HepG2 (cell line): ENCODE results near the gene GATA1.

Experiments used
- CHD2 ChIP-seq: IDR thresholded peaks from 2 replicates; pipeline ENCODE4 v1.6.1; 2011; ENCODE audit warnings: low read depth, low read length, improper control_type of control experiment
- MTF2 ChIP-seq: sonication (generic); formaldehyde crosslinking; IDR thresholded peaks from 2 replicates; pipeline ENCODE4 v1.5.0; 2020; ENCODE audit warnings: missing genetic modification reagents, borderline replicate concordance
- TAF15 ChIP-seq: fragments of 200-400 bp; formaldehyde crosslinking; IDR thresholded peaks from one replicate; pipeline ENCODE4 v1.6.1; 2018; ENCODE audit warnings: mild to moderate bottlenecking, low read depth, low read length; ENCODE audit not compliant: poor library complexity, severe bottlenecking
- ZBTB7A ChIP-seq: sonication (generic); formaldehyde crosslinking; IDR thresholded peaks from 2 replicates; pipeline ENCODE4 v1.8.0; 2022; ENCODE audit warnings: mild to moderate bottlenecking, missing genetic modification reagents
- ZNF24 ChIP-seq: fragments of 450-650 bp; IDR thresholded peaks from 2 replicates; pipeline ENCODE4 v1.6.1; 2017; ENCODE audit warnings: antibody characterized with exemption, mild to moderate bottlenecking
- TF ChIP-seq, protein P1 (sequence below): sonication (generic); formaldehyde crosslinking; IDR thresholded peaks from 2 replicates; pipeline ENCODE4 v1.4.0; 2020; ENCODE audit warnings: missing genetic modification reagents

DNA sequence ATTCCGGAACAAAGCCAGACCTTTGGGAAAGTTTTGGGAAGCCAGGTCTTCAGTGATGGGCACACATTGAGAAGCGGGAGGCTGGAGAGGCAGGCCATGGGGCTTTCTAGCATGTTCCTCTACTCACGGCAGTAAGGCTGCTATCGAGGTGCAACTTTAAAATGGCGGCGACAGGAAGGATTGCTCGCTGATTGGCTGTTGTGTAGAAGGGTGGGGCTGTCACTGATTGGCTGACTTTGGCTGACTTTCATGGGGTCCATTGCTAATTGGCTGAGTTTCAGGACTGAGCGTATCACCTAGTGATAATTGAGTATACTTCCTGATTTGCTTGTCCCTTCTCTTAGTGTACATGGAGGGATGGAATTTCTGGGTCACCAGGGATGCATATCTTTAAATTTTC lies 44.6 kb upstream of the GATA1 start:
- no peak for TF ChIP-seq ZBTB7A (CRISPR knock-in tag)
- TF ChIP-seq, protein P1, sequence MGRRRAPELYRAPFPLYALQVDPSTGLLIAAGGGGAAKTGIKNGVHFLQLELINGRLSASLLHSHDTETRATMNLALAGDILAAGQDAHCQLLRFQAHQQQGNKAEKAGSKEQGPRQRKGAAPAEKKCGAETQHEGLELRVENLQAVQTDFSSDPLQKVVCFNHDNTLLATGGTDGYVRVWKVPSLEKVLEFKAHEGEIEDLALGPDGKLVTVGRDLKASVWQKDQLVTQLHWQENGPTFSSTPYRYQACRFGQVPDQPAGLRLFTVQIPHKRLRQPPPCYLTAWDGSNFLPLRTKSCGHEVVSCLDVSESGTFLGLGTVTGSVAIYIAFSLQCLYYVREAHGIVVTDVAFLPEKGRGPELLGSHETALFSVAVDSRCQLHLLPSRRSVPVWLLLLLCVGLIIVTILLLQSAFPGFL (CRISPR knock-in tag), result no peak
- no peak for TF ChIP-seq MTF2
- no peak for TF ChIP-seq TAF15
- TF ChIP-seq CHD2, result no peak
- no peak for TF ChIP-seq ZNF24
